GM23248 (cell line): Measurements from ENCODE around the gene MED8. TPM values are rescaled to one million over a fixed set of nuclear protein-coding genes. Genes with fewer than 3 reads are reported as not detected.

Experiments
- DNase-seq: peaks from one replicate; pipeline ENCODE4 v3.0.0-alpha.2; 2015
- H2AFZ ChIP-seq: fragments of 200-600 bp; sonication (generic); 2 replicates; pipeline ENCODE4 v1.6.1; 2016; ENCODE audit warnings: antibody characterized with exemption
- H3F3A ChIP-seq: fragments of 200-600 bp; sonication (generic); 2 replicates; pipeline ENCODE4 v1.6.1; 2016; ENCODE audit warnings: mild to moderate bottlenecking, antibody characterized with exemption, mixed run types; ENCODE audit not compliant: insufficient read depth
- H3K27ac ChIP-seq: fragments of 200-600 bp; sonication (generic); 2 replicates; pipeline ENCODE4 v1.5.1; 2016; ENCODE audit warnings: mild to moderate bottlenecking
- H3K27me3 ChIP-seq: fragments of 200-600 bp; sonication (generic); replicated peaks from 2 replicates; pipeline ENCODE4 v1.6.1; 2016; ENCODE audit warnings: mild to moderate bottlenecking; ENCODE audit not compliant: insufficient read depth
- H3K36me3 ChIP-seq: fragments of 200-600 bp; sonication (generic); 2 replicates; pipeline ENCODE4 v1.6.1; 2016; ENCODE audit warnings: low read depth, mild to moderate bottlenecking
- H3K4me1 ChIP-seq: fragments of 200-600 bp; sonication (generic); 2 replicates; pipeline ENCODE4 v1.6.1; 2016; ENCODE audit warnings: mild to moderate bottlenecking; ENCODE audit not compliant: insufficient read depth
- H3K4me2 ChIP-seq: fragments of 200-600 bp; sonication (generic); one replicate; pipeline ENCODE4 v1.6.1; 2016; ENCODE audit warnings: mild to moderate bottlenecking; ENCODE audit not compliant: unreplicated experiment
- H3K4me3 ChIP-seq: fragments of 200-600 bp; sonication (generic); 2 replicates; pipeline ENCODE4 v1.5.1; 2016; ENCODE audit warnings: mild to moderate bottlenecking
- H3K79me2 ChIP-seq: fragments of 200-600 bp; sonication (generic); 2 replicates; pipeline ENCODE4 v1.6.1; 2016; ENCODE audit warnings: mild to moderate bottlenecking; ENCODE audit not compliant: insufficient read depth
- H3K9ac ChIP-seq: fragments of 200-600 bp; sonication (generic); 2 replicates; pipeline ENCODE4 v1.6.1; 2016; ENCODE audit warnings: mild to moderate bottlenecking
- H3K9me2 ChIP-seq: fragments of 200-600 bp; sonication (generic); 2 replicates; pipeline ENCODE4 v1.6.1; 2016; ENCODE audit warnings: mixed run types, mild to moderate bottlenecking, moderate library complexity; ENCODE audit not compliant: insufficient read depth
- H3K9me3 ChIP-seq: fragments of 200-600 bp; sonication (generic); one replicate; pipeline ENCODE4 v1.6.1; 2017; ENCODE audit warnings: low read depth
- H4K20me1 ChIP-seq: fragments of 200-600 bp; sonication (generic); 2 replicates; pipeline ENCODE4 v1.6.0; 2016; ENCODE audit not compliant: insufficient read depth
- EZH2 ChIP-seq: fragments of 200-600 bp; sonication (generic); IDR thresholded peaks from 2 replicates; pipeline ENCODE4 v1.6.1; 2018; ENCODE audit warnings: antibody characterized with exemption, mild to moderate bottlenecking; ENCODE audit not compliant: insufficient read depth, poor library complexity, severe bottlenecking
- EZH2phosphoT487 ChIP-seq: fragments of 200-600 bp; sonication (generic); IDR thresholded peaks from 2 replicates; pipeline ENCODE4 v1.6.1; 2018; ENCODE audit warnings: antibody characterized with exemption, moderate library complexity, mild to moderate bottlenecking, low read depth; ENCODE audit not compliant: insufficient read depth
- WGBS, 2 experiments: methylation state at CpG; one replicate each; pipeline ENCODE4 v1.1.6; 2015 to 2017; ENCODE audit warnings: low lambda C conversion rate in 2 of 2, low coverage in 1 of 2; ENCODE audit errors: missing lambda C conversion rate in 2 of 2; 5-methylcytosine and 5-hydroxymethylcytosine counted together
- in situ Hi-C: fragments of 300-500 bp; cut with MboI; formaldehyde crosslinking; loops from 2 replicates; pipeline ENCODE4 v1.15.0; 2020
- polyA plus RNA-seq: library from polyadenylated mRNA; unstranded; fragments of >200 nt; fragmentation: Nextera tagmentation; extraction: Ambion mirVana; gene quantifications from 2 replicates; pipeline ENCODE4 v1.2.1, GENCODE V29; 2016
- total RNA-seq: library from RNA; depleted of rRNA; stranded (reverse); fragments of >200 nt; shearing (Covaris generic); gene quantifications from 2 replicates; pipeline ENCODE4 v1.2.3, GENCODE V29; 2014

The MED8 gene
- total and polyA plus RNA-seq, 2 experiments from 2014 or later: 53.5 to 78.3 TPM

DNA sequence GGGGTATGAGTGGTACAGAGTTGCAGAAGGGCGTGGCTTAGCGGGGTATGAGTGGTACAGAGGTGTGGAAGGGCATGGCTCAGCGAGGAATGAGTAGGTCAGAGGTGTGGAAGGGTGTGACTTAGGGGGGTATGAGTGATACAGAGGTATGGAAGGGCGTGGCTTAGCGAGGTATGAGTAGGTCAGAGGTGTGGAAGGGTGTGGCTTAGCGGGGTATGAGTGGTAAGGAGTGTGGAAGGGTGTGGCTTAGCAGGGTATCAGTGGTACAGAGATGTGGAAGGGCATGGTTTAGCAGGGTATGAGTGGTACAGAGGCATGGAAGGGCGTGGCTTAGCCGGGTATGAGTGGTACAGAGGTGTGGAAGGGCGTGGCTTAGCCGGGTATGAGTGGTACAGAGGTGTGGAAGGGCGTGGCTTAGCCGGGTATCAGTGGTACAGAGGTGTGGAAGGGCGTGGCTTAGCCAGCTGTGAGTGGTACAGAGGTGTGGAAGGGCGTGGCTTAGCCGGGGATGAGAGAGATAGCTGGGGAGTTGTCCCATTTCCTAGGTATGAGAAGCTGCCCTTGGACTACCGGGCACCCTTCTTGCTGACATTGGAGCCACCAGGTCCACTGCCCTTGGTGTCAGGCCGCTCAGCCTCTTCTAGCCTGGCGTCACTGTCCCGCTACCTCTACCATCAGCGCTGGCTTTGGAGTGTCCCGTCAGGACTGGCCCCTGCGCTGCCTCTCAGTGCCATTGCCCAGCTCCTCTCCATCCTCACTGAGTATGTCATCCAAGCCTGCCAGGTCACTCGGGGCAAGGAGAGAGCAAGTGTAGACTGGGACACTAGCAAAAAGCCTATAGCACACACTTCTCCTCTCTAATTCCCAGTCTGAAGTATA lies 34.3 kb upstream of the MED8 start:
- no peak for DNase-seq
- WGBS, 2 experiments: 92 to 93% methylated on average over 18 to 23 of the region's 23 CpGs
- peaks cover 15% of the 10 kb centered on the region for H3K36me3 ChIP-seq
- no peaks in the 10 kb centered on the region for H3K9me2 ChIP-seq
- H3K9ac ChIP-seq: no peak overlapping the region
- no peaks in the 10 kb centered on the region for H3F3A ChIP-seq
- H3K4me1 ChIP-seq: no peaks in the 10 kb centered on the region
- H3K27me3 ChIP-seq: no peaks in the 10 kb centered on the region
- in situ Hi-C loops: no loop called here
- TF ChIP-seq EZH2 (no peak), EZH2phosphoT487 (no peak)
- no peak overlapping the region for H3K4me2 ChIP-seq
- H3K9me3 ChIP-seq: no peaks in the 10 kb centered on the region
- no peak overlapping the region for H3K27ac ChIP-seq
- H3K4me3 ChIP-seq: no peak overlapping the region
- H3K79me2 ChIP-seq: no peaks in the 10 kb centered on the region
- no peaks in the 10 kb centered on the region for H4K20me1 ChIP-seq
- H2AFZ ChIP-seq: no peak overlapping the region

DNA sequence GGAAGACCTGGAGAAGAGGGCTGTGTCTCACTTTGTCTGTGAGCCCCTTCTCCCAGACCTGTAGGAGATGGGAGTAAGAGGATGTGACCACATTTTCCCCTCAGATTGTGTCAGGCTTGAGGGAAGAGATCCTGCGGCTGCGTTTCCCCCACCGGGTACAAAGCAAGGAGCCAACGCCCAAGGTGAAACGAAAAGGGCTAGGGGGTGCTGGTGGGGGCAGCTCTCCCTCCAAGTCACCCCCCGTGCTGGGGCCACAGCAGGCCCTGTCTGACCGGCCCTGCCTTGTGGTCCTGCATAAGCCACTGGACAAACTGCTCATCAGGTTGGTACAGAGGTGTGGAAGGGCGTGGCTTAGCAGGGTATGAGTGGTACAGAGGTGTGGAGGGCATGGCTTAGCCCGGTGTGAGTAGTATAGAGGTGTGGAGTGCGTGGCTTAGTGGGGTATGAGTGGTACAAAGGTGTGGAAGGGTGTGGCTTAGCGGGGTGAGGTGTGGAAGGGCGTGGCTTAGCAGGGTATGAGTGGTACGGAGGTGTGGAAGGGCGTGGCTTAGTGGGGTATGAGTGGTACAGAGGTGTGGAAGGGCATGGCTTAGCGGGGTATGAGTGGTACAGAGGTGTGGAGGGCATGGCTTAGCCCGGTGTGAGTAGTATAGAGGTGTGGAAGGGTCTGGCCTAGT lies 33.5 kb upstream of the MED8 start:
- Histone ChIP-seq H3K9ac (no peak overlapping the region), H3F3A (no peaks in the 10 kb centered on the region), H3K9me2 (no peaks in the 10 kb centered on the region), H3K27ac (no peak overlapping the region), H3K27me3 (no peaks in the 10 kb centered on the region), H2AFZ (no peak overlapping the region), H3K4me3 (no peak overlapping the region), H3K4me1 (no peaks in the 10 kb centered on the region), H3K79me2 (no peaks in the 10 kb centered on the region), H3K9me3 (no peaks in the 10 kb centered on the region), H3K4me2 (no peak overlapping the region), H4K20me1 (no peaks in the 10 kb centered on the region), H3K36me3 (peaks cover 12% of the 10 kb centered on the region; the same call in 1 of the 2 replicates)
- WGBS, 2 experiments: 93 to 95% methylated on average over 11 to 16 of the region's 16 CpGs
- in situ Hi-C loops: no loop called here
- no peak for DNase-seq
- TF ChIP-seq EZH2phosphoT487 (no peak), EZH2 (no peak)

DNA sequence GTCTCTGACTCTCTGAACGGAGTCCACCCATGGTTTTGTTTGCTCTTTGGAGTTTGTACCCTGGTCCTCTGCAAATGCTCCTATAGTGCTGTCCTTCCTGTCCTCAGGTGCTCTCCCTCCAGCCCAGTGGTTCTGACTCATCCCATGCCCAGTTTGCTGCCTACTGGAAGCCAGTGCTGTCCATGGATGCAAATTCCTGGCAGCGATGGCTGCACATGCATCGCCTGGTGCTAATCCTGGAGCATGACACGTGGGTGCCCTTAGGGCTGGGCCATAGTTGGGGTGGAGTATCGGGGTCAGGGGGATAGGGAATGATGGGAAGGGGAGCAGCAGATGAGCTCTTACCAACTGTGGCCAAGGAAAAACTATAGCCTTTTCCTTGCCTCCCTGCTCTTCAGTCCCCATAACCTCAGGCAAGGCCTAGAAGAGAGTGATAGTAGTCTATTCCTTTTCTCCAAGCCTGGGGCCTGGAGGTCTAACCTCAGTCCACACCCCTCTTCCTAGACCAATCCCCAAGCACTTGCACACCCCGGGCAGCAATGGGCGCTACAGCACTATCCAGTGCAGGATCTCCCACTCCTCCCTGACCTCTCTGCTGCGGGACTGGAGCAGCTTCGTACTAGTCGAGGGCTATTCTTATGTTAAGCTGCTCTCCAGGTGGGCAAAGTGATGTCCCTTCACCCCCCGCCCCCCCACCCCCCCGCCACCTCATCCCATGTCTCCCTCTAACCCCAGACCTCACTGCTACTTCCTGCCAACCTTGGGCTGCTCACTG lies 32.6 kb upstream of the MED8 start:
- H2AFZ ChIP-seq: no peak overlapping the region
- no peak overlapping the region for H3K27ac ChIP-seq
- DNase-seq: no peak
- H3K4me3 ChIP-seq: no peak overlapping the region
- H4K20me1 ChIP-seq: no peaks in the 10 kb centered on the region
- H3K4me1 ChIP-seq: no peaks in the 10 kb centered on the region
- H3K79me2 ChIP-seq: no peaks in the 10 kb centered on the region
- no peaks in the 10 kb centered on the region for H3K9me3 ChIP-seq
- no peak overlapping the region for H3K4me2 ChIP-seq
- H3K9ac ChIP-seq: no peak overlapping the region
- no peak for TF ChIP-seq EZH2
- no peak for TF ChIP-seq EZH2phosphoT487
- WGBS, 2 experiments: 90 to 92% methylated on average over 11 to 12 of the region's 12 CpGs
- H3F3A ChIP-seq: no peaks in the 10 kb centered on the region
- in situ Hi-C loops: no loop called here
- H3K27me3 ChIP-seq: no peaks in the 10 kb centered on the region
- no peaks in the 10 kb centered on the region for H3K9me2 ChIP-seq
- H3K36me3 ChIP-seq: peaks cover 18% of the 10 kb centered on the region; the same call in 1 of the 2 replicates

DNA sequence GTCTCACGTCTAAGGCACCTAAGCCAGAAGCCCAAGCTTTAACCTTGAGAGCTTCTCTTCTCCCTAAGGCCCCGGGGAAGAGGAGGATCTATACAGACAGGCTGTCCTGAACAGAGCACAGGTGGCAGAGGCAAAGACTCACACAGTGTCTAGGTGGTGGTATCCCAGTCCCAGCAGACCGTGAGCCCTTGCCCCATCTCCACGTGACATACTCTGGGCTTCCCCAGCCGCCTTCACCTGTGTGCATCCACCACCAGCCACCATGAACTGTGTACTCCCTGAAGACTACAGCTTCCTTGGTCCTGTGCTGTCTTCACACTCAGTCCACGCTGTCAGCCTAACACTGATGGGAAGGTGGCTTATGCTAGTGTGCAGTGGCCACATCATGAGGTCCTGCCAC lies 31.8 kb upstream of the MED8 start:
- Histone ChIP-seq H3F3A (no peaks in the 10 kb centered on the region), H2AFZ (no peak overlapping the region), H3K79me2 (no peaks in the 10 kb centered on the region), H3K27ac (no peak overlapping the region), H3K36me3 (peaks cover 16% of the 10 kb centered on the region; the same call in 1 of the 2 replicates), H3K4me1 (no peaks in the 10 kb centered on the region), H3K9me3 (no peaks in the 10 kb centered on the region), H3K9ac (no peak overlapping the region), H3K4me2 (no peak overlapping the region), H3K4me3 (no peak overlapping the region), H4K20me1 (no peaks in the 10 kb centered on the region), H3K9me2 (no peaks in the 10 kb centered on the region), H3K27me3 (no peaks in the 10 kb centered on the region)
- in situ Hi-C loops: no loop called here
- TF ChIP-seq EZH2 (no peak), EZH2phosphoT487 (no peak)
- 91 to 96% methylated on average over 6 of the region's 6 CpGs for WGBS, 2 experiments
- no peak for DNase-seq
